A549 treated with CORT108297 at 1 μM for 4 hours (cell line): ENCODE measurements around the gene TEX29. TPM values are rescaled to one million over a fixed set of nuclear protein-coding genes. Genes with fewer than 3 reads are reported as not detected.

Experiments used
- total RNA-seq: library from RNA; stranded (reverse); fragments of 200-300 nt; extraction: Qiagen RNA extraction; gene quantifications from 5 replicates; pipeline ENCODE4 v1.2.3, GENCODE V29; 2022

Gene TEX29
- 0.13 to 0.29 TPM in 2 of 5 replicates, not detected in the others for total RNA-seq

GRCh38 chr13:111319998-111320911, at the start of gene TEX29:
Gene TEX29, plus strand, starts transcription at chr13:111320642. Its CDS starts 249 bp downstream, at chr13:111320891.

Other genes starting within 250 kb of the TEX29 start
- gene ARHGEF7, start 205.3 kb upstream of the TEX29 start, total RNA-seq, result 19.7 to 21.5 TPM (median 20.9 TPM) in 5 replicates